GM12878 (cell line): ENCODE data around the gene OXTR. TPM values are rescaled to one million over a fixed set of nuclear protein-coding genes. Genes with fewer than 3 reads are reported as not detected.

Experiments used
- ATAC-seq: fragments of 200-7000 bp; cut with Tn5 transposase; 3 replicates; pipeline ENCODE4 v1.9.1; 2020; ENCODE audit warnings: mild to moderate bottlenecking, moderate library complexity
- BruUV-seq: library from RNA; stranded (reverse); fragments of 400-500 nt; replicated peaks from 2 replicates; lab custom pipeline; 2021; lab: Mats Ljungman, UMichigan
- CTCF ChIA-PET: fragments of 300-600 bp; sonication (Branson Sonifier 250); formaldehyde crosslinking; extraction: SDS; loops from one replicate; lab custom pipeline; 2021; ENCODE audit warnings: inconsistent platforms; lab: Yijun Ruan, JAX
- POLR2A ChIA-PET: fragments of 350-600 bp; formaldehyde crosslinking; extraction: SDS; loops from one replicate; lab custom pipeline; 2021; ENCODE audit warnings: inconsistent platforms; lab: Charles Lee
- RAD21 ChIA-PET: fragments of 300-600 bp; sonication (Branson Sonifier 250); formaldehyde crosslinking; loops from one replicate; lab custom pipeline; 2023; ENCODE audit warnings: antibody characterized with exemption; ENCODE audit not compliant: unreplicated experiment; lab: Charles Lee
- SMC1A ChIA-PET: fragments of 300-600 bp; sonication (Branson Sonifier 250); formaldehyde crosslinking; loops from one replicate; lab custom pipeline; 2023; ENCODE audit not compliant: unreplicated experiment, uncharacterized antibody; lab: Charles Lee
- DNase-seq: peaks from one replicate; pipeline ENCODE4 v3.0.0-alpha.2; 2011; ENCODE audit warnings: low read depth, low spot score
- FAIRE-seq: peaks from 3 replicates; lab custom pipeline; 2011; peaks lifted over from hg19 to GRCh38; lab: Jason Lieb, UNC
- H2AFZ ChIP-seq: 2 replicates; pipeline ENCODE4 v1.6.0; 2011; ENCODE audit warnings: low read depth, low read length, control low read depth; ENCODE audit not compliant: control insufficient read depth
- H3K27ac ChIP-seq: 2 replicates; pipeline ENCODE4 v1.5.1; 2011; ENCODE audit warnings: control low read depth; ENCODE audit not compliant: control insufficient read depth, insufficient read depth
- H3K27me3 ChIP-seq, 2 experiments: replicated peaks in 1 of 2; 2 replicates each; pipeline versions ENCODE4 v1.6.0 to v1.6.1; 2011; ENCODE audit warnings: low read length in 1 of 2; ENCODE audit not compliant: control insufficient read depth in 2 of 2, insufficient read depth in 2 of 2
- H3K36me3 ChIP-seq, 2 experiments: 2 replicates each; pipeline ENCODE4 v1.5.1; 2011; ENCODE audit warnings: low read length in 1 of 2; ENCODE audit not compliant: control insufficient read depth in 2 of 2, insufficient read depth in 2 of 2
- H3K4me1 ChIP-seq: 2 replicates; pipeline ENCODE4 v1.6.1; 2011; ENCODE audit warnings: mild to moderate bottlenecking, low read length, moderate library complexity, mixed read lengths; ENCODE audit not compliant: control insufficient read depth, insufficient read depth
- H3K4me2 ChIP-seq: 2 replicates; pipeline ENCODE4 v1.6.0; 2011; ENCODE audit warnings: control low read depth; ENCODE audit not compliant: control insufficient read depth, insufficient read depth
- H3K4me3 ChIP-seq: fragments of 200-600 bp; sonication (generic); 2 replicates; pipeline ENCODE4 v1.5.1; 2016
- H3K79me2 ChIP-seq: 2 replicates; pipeline ENCODE4 v1.6.0; 2011; ENCODE audit warnings: low read length; ENCODE audit not compliant: control insufficient read depth, insufficient read depth
- H3K9ac ChIP-seq: 2 replicates; pipeline ENCODE4 v1.8.0; 2011; ENCODE audit warnings: low read length, control low read depth, mixed read lengths; ENCODE audit not compliant: control insufficient read depth, insufficient read depth
- H3K9me3 ChIP-seq: replicated peaks from 3 replicates; pipeline ENCODE4 v1.5.1; 2011; ENCODE audit warnings: mild to moderate bottlenecking, low read length; ENCODE audit not compliant: control insufficient read depth, insufficient read depth
- H4K20me1 ChIP-seq: 2 replicates; pipeline ENCODE4 v1.6.0; 2011; ENCODE audit not compliant: control insufficient read depth, insufficient read depth
- PAX5 ChIP-seq: IDR thresholded peaks from 2 replicates; pipeline ENCODE4 v1.6.1; 2011; ENCODE audit warnings: low read depth, low read length, borderline replicate concordance
- WGBS: methylation state at CpG from one replicate; pipeline ENCODE4 v1.1.6; 2016; ENCODE audit warnings: low lambda C conversion rate; ENCODE audit not compliant: insufficient replicate concordance, insufficient coverage; ENCODE audit errors: missing lambda C conversion rate; 5-methylcytosine and 5-hydroxymethylcytosine counted together
- in situ Hi-C: fragments of 300-500 bp; cut with MboI; formaldehyde crosslinking; loops from 9 replicates; pipeline ENCODE4 v1.14.3; 2018; ENCODE audit warnings: mixed read lengths
- intact Hi-C: fragments of 100-400 bp; cut with micrococcal nuclease; formaldehyde crosslinking; loops from one replicate; pipeline ENCODE4 v1.14.2; 2022; ENCODE audit not compliant: unreplicated experiment
- polyA plus RNA-seq, 11 experiments: library from polyadenylated mRNA; depleted of rRNA in 4 of 11; unstranded in 6 of 11; stranded (reverse) in 5 of 11; fragments of >200 nt; fragmentation: Nextera tagmentation in 4 of 11; fragmentation: Illumina TruSeq in 1 of 11; extraction: Ambion mirVana in 4 of 11; extraction: Trizol in 1 of 11; gene quantifications; 1 replicate in 1 of 11; 2 replicates in 10 of 11; pipeline versions ENCODE4 v1.2.1 to v1.2.3, GENCODE V29; 2011 to 2016; ENCODE audit warnings: inconsistent platforms in 2 of 11, missing spikeins in 2 of 11, low read depth in 1 of 11
- total RNA-seq, 4 experiments: library from RNA; depleted of rRNA in 3 of 4; stranded (reverse); fragments of >200 nt in 3 of 4; fragmentation: Illumina TruSeq in 1 of 4; extraction: Trizol in 1 of 4; gene quantifications; 2 replicates each; pipeline versions ENCODE4 v1.2.1 to v1.2.3, GENCODE V29; 2013 to 2021
- TF ChIP-seq, protein P1 (sequence below): IDR thresholded peaks from 2 replicates; pipeline ENCODE4 v1.6.1; 2011; ENCODE audit warnings: low read depth, low read length, improper control_type of control experiment, borderline replicate concordance
- TF ChIP-seq, protein P2 (sequence below): IDR thresholded peaks from 2 replicates; pipeline ENCODE4 v1.6.1; 2011; ENCODE audit warnings: borderline replicate concordance, low read depth, mild to moderate bottlenecking, moderate library complexity, mixed read lengths, low read length; ENCODE audit not compliant: insufficient read depth; ENCODE audit errors: extremely low read length

Gene OXTR
- total and polyA plus RNA-seq, 10 of the 15 experiments (the other 5 are each of a cell fraction or from before 2014, with no cell fraction given), result 0.43 to 5.9 (median 2.6) TPM

GRCh38 chr3:8712045-8712907 is 57.1 kb downstream of the OXTR start:
- DNase-seq, result no peak
- no peak for ATAC-seq
- H3K27ac ChIP-seq, result no peak overlapping the region
- RAD21 ChIA-PET, result no interaction called here
- H2AFZ ChIP-seq, result no peak overlapping the region
- H3K36me3 ChIP-seq, result no peaks in the 10 kb centered on the region
- TF ChIP-seq PAX5, result no peak
- TF ChIP-seq, protein P1, sequence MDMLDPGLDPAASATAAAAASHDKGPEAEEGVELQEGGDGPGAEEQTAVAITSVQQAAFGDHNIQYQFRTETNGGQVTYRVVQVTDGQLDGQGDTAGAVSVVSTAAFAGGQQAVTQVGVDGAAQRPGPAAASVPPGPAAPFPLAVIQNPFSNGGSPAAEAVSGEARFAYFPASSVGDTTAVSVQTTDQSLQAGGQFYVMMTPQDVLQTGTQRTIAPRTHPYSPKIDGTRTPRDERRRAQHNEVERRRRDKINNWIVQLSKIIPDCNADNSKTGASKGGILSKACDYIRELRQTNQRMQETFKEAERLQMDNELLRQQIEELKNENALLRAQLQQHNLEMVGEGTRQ, result no peak
- TF ChIP-seq, protein P2, sequence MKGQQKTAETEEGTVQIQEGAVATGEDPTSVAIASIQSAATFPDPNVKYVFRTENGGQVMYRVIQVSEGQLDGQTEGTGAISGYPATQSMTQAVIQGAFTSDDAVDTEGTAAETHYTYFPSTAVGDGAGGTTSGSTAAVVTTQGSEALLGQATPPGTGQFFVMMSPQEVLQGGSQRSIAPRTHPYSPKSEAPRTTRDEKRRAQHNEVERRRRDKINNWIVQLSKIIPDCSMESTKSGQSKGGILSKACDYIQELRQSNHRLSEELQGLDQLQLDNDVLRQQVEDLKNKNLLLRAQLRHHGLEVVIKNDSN, result no peak
- in situ Hi-C loops (no loop called here), intact Hi-C loops (no loop called here)
- peaks cover 0 to 3% of the 10 kb centered on the region in 2 experiments; a peak in 1 of 4 replicates for H3K27me3 ChIP-seq
- no peaks in the 10 kb centered on the region; the same call in 2 of the 3 replicates for H3K9me3 ChIP-seq
- BruUV-seq, result no TSS peak
- POLR2A ChIA-PET, result no interaction called here
- CTCF ChIA-PET, result interaction anchor here (0.7 to 2.3 kb wide), 3 partner anchors 9 to 49 kb away, joined by 3 to 9 read pairs (median 7); no protein-coding TSS in a partner anchor
- H3K9ac ChIP-seq, result no peak overlapping the region
- H4K20me1 ChIP-seq, result no peaks in the 10 kb centered on the region
- no peak for FAIRE-seq
- H3K4me3 ChIP-seq, result no peak overlapping the region
- no peak overlapping the region for H3K4me2 ChIP-seq
- no peaks in the 10 kb centered on the region for H3K79me2 ChIP-seq
- no peaks in the 10 kb centered on the region for H3K4me1 ChIP-seq
- SMC1A ChIA-PET, result interaction anchor here (1.2 kb wide), 1 partner anchor 17 kb away, joined by 4 read pairs; no protein-coding TSS in a partner anchor
- 18% methylated on average over 8 of the region's 9 CpGs for WGBS
